Panc1 (cell line): ENCODE measurements around the gene EFCC1. TPM values are rescaled to one million over a fixed set of nuclear protein-coding genes. Genes with fewer than 3 reads are reported as not detected.

ENCODE experiments used
- ATAC-seq: fragments of 200-7000 bp; cut with Tn5 transposase; 2 replicates; pipeline ENCODE4 v1.9.1; 2020; ENCODE audit warnings: mild to moderate bottlenecking, moderate library complexity
- BruUV-seq: library from RNA; stranded (reverse); fragments of 400-500 nt; replicated peaks from 2 replicates; lab custom pipeline; 2021; lab: Mats Ljungman, UMichigan
- CTCF ChIA-PET: fragments of 300-600 bp; sonication (Branson Sonifier 250); formaldehyde crosslinking; loops from one replicate; lab custom pipeline; 2022; ENCODE audit warnings: antibody characterized with exemption; lab: Charles Lee
- POLR2A ChIA-PET: fragments of 300-600 bp; sonication (Branson Sonifier 250); formaldehyde crosslinking; loops from one replicate; lab custom pipeline; 2022; ENCODE audit warnings: antibody characterized with exemption; lab: Charles Lee
- DNase-seq: peaks from one replicate; pipeline ENCODE4 v3.0.0-alpha.2; 2010; ENCODE audit warnings: low read depth, low spot score
- H3K27ac ChIP-seq: 2 replicates; pipeline ENCODE4 v1.5.1; 2011; ENCODE audit warnings: mild to moderate bottlenecking, low read length, inconsistent platforms
- H3K27me3 ChIP-seq: fragments of 200-500 bp; sonication (Bioruptor generic); 2 replicates; pipeline ENCODE4 v1.6.0; 2014; ENCODE audit warnings: low read length, inconsistent platforms; ENCODE audit not compliant: control insufficient read depth, insufficient read depth
- H3K36me3 ChIP-seq: fragments of 200-500 bp; sonication (Bioruptor generic); 2 replicates; pipeline ENCODE4 v1.5.1; 2014; ENCODE audit warnings: inconsistent platforms, mild to moderate bottlenecking, low read length, moderate library complexity; ENCODE audit not compliant: control insufficient read depth, insufficient read depth
- H3K4me1 ChIP-seq: 2 replicates; pipeline ENCODE4 v1.5.1; 2011; ENCODE audit warnings: inconsistent platforms, mild to moderate bottlenecking, low read length, moderate library complexity; ENCODE audit not compliant: control insufficient read depth, insufficient read depth
- H3K4me3 ChIP-seq, 2 experiments: 2 replicates each; pipeline ENCODE4 v1.5.1; 2011 to 2012; ENCODE audit warnings: low read depth in 2 of 2, low read length in 2 of 2, mild to moderate bottlenecking in 2 of 2, inconsistent platforms in 1 of 2, moderate library complexity in 1 of 2
- H3K9me3 ChIP-seq: fragments of 200-500 bp; sonication (Bioruptor generic); 2 replicates; pipeline ENCODE4 v1.5.1; 2014; ENCODE audit warnings: low read depth, mild to moderate bottlenecking, inconsistent platforms, low read length, moderate library complexity; ENCODE audit not compliant: control insufficient read depth, insufficient read depth
- POLR2AphosphoS5 ChIP-seq: IDR thresholded peaks from 2 replicates; pipeline ENCODE4 v1.6.1; 2012; ENCODE audit warnings: mild to moderate bottlenecking, low read depth, low read length, moderate library complexity
- REST ChIP-seq, 2 experiments: IDR thresholded peaks; 2 replicates each; pipeline ENCODE4 v1.6.1; 2011 to 2012; ENCODE audit warnings: low read depth in 2 of 2, control low read depth in 1 of 2, low read length in 1 of 2, mild to moderate bottlenecking in 1 of 2, moderate library complexity in 1 of 2; ENCODE audit not compliant: insufficient read depth in 1 of 2
- SIN3A ChIP-seq: IDR thresholded peaks from 2 replicates; pipeline ENCODE4 v1.6.1; 2012; ENCODE audit warnings: low read depth, mild to moderate bottlenecking, low read length, moderate library complexity, borderline replicate concordance; ENCODE audit not compliant: insufficient read depth
- TCF7L2 ChIP-seq: IDR thresholded peaks from 2 replicates; pipeline ENCODE4 v1.6.1; 2011; ENCODE audit warnings: mild to moderate bottlenecking, low read depth, low read length, inconsistent platforms
- in situ Hi-C: cut with HindIII; loops from 2 replicates; pipeline ENCODE4 v1.10.0; 2016; ENCODE audit warnings: low sequenced_read_pairs, low pct_unique_long_range_greater_than_20kb
- intact Hi-C: fragments of 100-400 bp; cut with micrococcal nuclease; formaldehyde crosslinking; loops from one replicate; pipeline ENCODE4 v1.10.0; 2022; ENCODE audit not compliant: unreplicated experiment
- total RNA-seq: library from RNA; stranded (reverse); gene quantifications from one replicate; pipeline ENCODE4 v1.2.1, GENCODE V29; 2021; ENCODE audit not compliant: unreplicated experiment
- TF ChIP-seq, protein P1 (sequence below): fragments of 450-650 bp; IDR thresholded peaks from 2 replicates; pipeline ENCODE4 v1.5.1; 2017; ENCODE audit warnings: mild to moderate bottlenecking

The EFCC1 gene
- total RNA-seq, 1 experiment from 2014 or later, result 0.15 TPM

DNA sequence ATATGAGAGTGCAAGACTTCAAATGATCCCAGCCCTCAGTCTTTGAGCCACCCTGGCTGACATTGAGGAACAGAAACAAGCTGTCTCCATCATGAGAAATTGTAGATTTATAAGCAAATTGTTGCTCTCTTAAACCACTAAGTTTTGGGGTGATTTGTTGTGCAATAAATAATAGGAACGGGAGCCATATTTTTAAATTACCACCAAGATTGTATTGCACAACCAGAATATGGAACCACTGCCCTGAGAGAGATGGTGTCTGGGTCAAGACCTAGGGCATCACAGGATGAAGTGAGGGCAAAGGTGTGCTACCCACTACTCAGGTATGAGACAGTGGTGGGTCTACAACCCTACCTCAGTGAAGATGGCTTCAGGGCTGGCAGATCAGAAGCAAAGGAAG, 4.9 kb upstream of the EFCC1 start:
- no peaks in the 10 kb centered on the region for H3K36me3 ChIP-seq
- no peak overlapping the region for H3K4me3 ChIP-seq
- CTCF ChIA-PET, result no interaction called here
- H3K27me3 ChIP-seq, result peaks cover 8% of the 10 kb centered on the region
- no peaks in the 10 kb centered on the region for H3K4me1 ChIP-seq
- H3K27ac ChIP-seq, result no peak overlapping the region
- no peak for DNase-seq
- no peaks in the 10 kb centered on the region for H3K9me3 ChIP-seq
- intact Hi-C loops, result no loop called here
- no TSS peak for BruUV-seq
- in situ Hi-C loops, result loop anchor here (10.0 kb wide), 1 partner anchor 129 kb away; the partner anchor contains the start of gene RAB43
- POLR2A ChIA-PET, result no interaction called here
- TF ChIP-seq, protein P1, sequence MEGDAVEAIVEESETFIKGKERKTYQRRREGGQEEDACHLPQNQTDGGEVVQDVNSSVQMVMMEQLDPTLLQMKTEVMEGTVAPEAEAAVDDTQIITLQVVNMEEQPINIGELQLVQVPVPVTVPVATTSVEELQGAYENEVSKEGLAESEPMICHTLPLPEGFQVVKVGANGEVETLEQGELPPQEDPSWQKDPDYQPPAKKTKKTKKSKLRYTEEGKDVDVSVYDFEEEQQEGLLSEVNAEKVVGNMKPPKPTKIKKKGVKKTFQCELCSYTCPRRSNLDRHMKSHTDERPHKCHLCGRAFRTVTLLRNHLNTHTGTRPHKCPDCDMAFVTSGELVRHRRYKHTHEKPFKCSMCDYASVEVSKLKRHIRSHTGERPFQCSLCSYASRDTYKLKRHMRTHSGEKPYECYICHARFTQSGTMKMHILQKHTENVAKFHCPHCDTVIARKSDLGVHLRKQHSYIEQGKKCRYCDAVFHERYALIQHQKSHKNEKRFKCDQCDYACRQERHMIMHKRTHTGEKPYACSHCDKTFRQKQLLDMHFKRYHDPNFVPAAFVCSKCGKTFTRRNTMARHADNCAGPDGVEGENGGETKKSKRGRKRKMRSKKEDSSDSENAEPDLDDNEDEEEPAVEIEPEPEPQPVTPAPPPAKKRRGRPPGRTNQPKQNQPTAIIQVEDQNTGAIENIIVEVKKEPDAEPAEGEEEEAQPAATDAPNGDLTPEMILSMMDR, result no peak
- TF ChIP-seq POLR2AphosphoS5, result no peak
- TF ChIP-seq REST (IDR thresholded peaks at IDR 0.05; ENCODE audit: insufficient read depth in 1 of 2, low read depth in 2 of 2, low read length in 1 of 2), result no peak
- no peak for TF ChIP-seq TCF7L2
- TF ChIP-seq SIN3A, result no peak
- ATAC-seq, result no peak

GRCh38 chr3:128996726-128997125, 4.4 kb upstream of the EFCC1 start:
- no peak for ATAC-seq
- POLR2A ChIA-PET, result no interaction called here
- Histone ChIP-seq H3K4me1 (no peaks in the 10 kb centered on the region), H3K27me3 (peaks cover 8% of the 10 kb centered on the region), H3K36me3 (no peaks in the 10 kb centered on the region), H3K9me3 (no peaks in the 10 kb centered on the region), H3K4me3 (no peak overlapping the region), H3K27ac (no peak overlapping the region)
- CTCF ChIA-PET, result no interaction called here
- TF ChIP-seq REST (IDR thresholded peaks at IDR 0.05; ENCODE audit: insufficient read depth in 1 of 2, low read depth in 2 of 2, low read length in 1 of 2), result no peak
- TF ChIP-seq TCF7L2, result no peak
- TF ChIP-seq, protein P1, result no peak
- no peak for TF ChIP-seq SIN3A
- TF ChIP-seq POLR2AphosphoS5, result no peak
- in situ Hi-C loops, result loop anchor here (10.0 kb wide), 1 partner anchor 128 kb away; the partner anchor contains the start of gene RAB43
- intact Hi-C loops, result no loop called here
- no TSS peak for BruUV-seq
- no peak for DNase-seq
